ENCODE results near the gene KCTD21.

The KCTD21 gene

GRCh38 chr11:78216021-78216420 lies 27.6 kb upstream of the KCTD21 start:
- TF ChIP-seq TEAD4 (IDR thresholded peaks at IDR 0.05), result no peak
- TF ChIP-seq FOXM1 (IDR thresholded peaks at IDR 0.05; ENCODE audit: borderline replicate concordance, low read depth), result no peak
- no peak for TF ChIP-seq EGR1 (IDR thresholded peaks at IDR 0.05)
- no peak for TF ChIP-seq TCF12 (IDR thresholded peaks at IDR 0.05; ENCODE audit: low read depth)
- no peak for TF ChIP-seq TAF1 (IDR thresholded peaks at IDR 0.05; ENCODE audit: low read depth)
- TF ChIP-seq CEBPB (IDR thresholded peaks at IDR 0.05), result no peak
- TF ChIP-seq ZBTB7A (IDR thresholded peaks at IDR 0.05; ENCODE audit: low read depth), result no peak
- TF ChIP-seq CREB1 (IDR thresholded peaks at IDR 0.05; ENCODE audit: low read depth), result no peak
- no peak for TF ChIP-seq USF1 (IDR thresholded peaks at IDR 0.05)
- TF ChIP-seq YY1 (IDR thresholded peaks at IDR 0.05; ENCODE audit: low read depth), result no peak
- TF ChIP-seq NFIC (IDR thresholded peaks at IDR 0.05), result no peak
- TF ChIP-seq EP300 (IDR thresholded peaks at IDR 0.05; ENCODE audit: borderline replicate concordance), result no peak
- no peak for TF ChIP-seq REST (IDR thresholded peaks at IDR 0.05; ENCODE audit: low read depth)
- no peak for TF ChIP-seq MAX (IDR thresholded peaks at IDR 0.05)
- no peak for TF ChIP-seq RAD21 (IDR thresholded peaks at IDR 0.05; ENCODE audit: low read depth)

GRCh38 chr11:78214331-78215194 lies 26.1 kb upstream of the KCTD21 start:
- TF ChIP-seq TEAD4 (IDR thresholded peaks at IDR 0.05) (no peak), EP300 (IDR thresholded peaks at IDR 0.05; ENCODE audit: borderline replicate concordance) (no peak), USF1 (IDR thresholded peaks at IDR 0.05) (no peak), CREB1 (IDR thresholded peaks at IDR 0.05; ENCODE audit: low read depth) (no peak), EGR1 (IDR thresholded peaks at IDR 0.05) (no peak), REST (IDR thresholded peaks at IDR 0.05; ENCODE audit: low read depth) (no peak), TCF12 (IDR thresholded peaks at IDR 0.05; ENCODE audit: low read depth) (no peak), ZBTB7A (IDR thresholded peaks at IDR 0.05; ENCODE audit: low read depth) (no peak), NFIC (IDR thresholded peaks at IDR 0.05) (no peak), CEBPB (IDR thresholded peaks at IDR 0.05) (no peak), RAD21 (IDR thresholded peaks at IDR 0.05; ENCODE audit: low read depth) (no peak), FOXM1 (IDR thresholded peaks at IDR 0.05; ENCODE audit: borderline replicate concordance, low read depth) (no peak), MAX (IDR thresholded peaks at IDR 0.05) (no peak), YY1 (IDR thresholded peaks at IDR 0.05; ENCODE audit: low read depth) (no peak), TAF1 (IDR thresholded peaks at IDR 0.05; ENCODE audit: low read depth) (no peak)

- no peak for TF ChIP-seq TEAD4 (IDR thresholded peaks at IDR 0.05)
- TF ChIP-seq RAD21 (IDR thresholded peaks at IDR 0.05; ENCODE audit: low read depth), result no peak
- TF ChIP-seq YY1 (IDR thresholded peaks at IDR 0.05; ENCODE audit: low read depth), result no peak
- no peak for TF ChIP-seq MAX (IDR thresholded peaks at IDR 0.05)
- TF ChIP-seq TAF1 (IDR thresholded peaks at IDR 0.05; ENCODE audit: low read depth), result no peak
- no peak for TF ChIP-seq REST (IDR thresholded peaks at IDR 0.05; ENCODE audit: low read depth)
- TF ChIP-seq ZBTB7A (IDR thresholded peaks at IDR 0.05; ENCODE audit: low read depth), result no peak
- TF ChIP-seq NFIC (IDR thresholded peaks at IDR 0.05), result no peak
- no peak for TF ChIP-seq USF1 (IDR thresholded peaks at IDR 0.05)
These were observed 25.3 kb upstream of the KCTD21 start for GRCh38 chr11:78213526-78214330.

Measured in Ishikawa (cell line).